Measurements from ENCODE around the gene CRB2.

Gene CRB2

DNA sequence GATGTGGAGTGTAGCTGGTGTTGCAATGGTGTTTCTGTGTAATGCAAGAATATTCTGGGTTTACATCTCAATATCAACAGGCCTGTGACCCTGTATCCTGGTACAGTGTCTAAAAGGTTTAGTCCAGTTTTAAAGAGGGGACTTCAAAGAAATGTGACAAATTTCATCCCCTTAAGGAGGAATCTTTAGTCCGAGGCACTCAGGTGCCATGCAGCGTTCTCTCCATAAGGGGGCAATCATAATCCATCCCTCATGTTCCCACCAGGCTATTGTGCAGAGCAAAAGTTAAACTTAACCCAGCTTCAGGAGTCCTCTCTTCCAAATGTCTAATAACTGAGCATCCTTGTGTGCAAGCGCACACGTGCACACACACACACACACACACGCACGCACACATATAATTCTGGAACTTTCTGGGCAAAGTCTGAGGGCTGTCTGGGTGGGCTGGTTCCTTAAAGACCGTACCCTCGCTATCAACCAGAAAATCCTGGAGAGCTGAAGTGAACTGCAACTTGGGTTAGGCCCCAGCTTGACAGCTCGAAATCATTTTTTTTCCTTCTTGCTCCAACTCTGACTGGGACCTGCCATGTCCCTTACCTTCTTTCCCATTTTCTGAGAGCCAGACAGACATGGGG is 46.0 kb downstream of the CRB2 start:
- TF ChIP-seq RAD21 (IDR thresholded peaks at IDR 0.05; ENCODE audit: low read depth) = peak; percentile 86
- TF ChIP-seq, protein P1, sequence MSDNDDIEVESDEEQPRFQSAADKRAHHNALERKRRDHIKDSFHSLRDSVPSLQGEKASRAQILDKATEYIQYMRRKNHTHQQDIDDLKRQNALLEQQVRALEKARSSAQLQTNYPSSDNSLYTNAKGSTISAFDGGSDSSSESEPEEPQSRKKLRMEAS (IDR thresholded peaks at IDR 0.05) = no peak
- TF ChIP-seq EGR1 (IDR thresholded peaks at IDR 0.05) = no peak
- no peak for TF ChIP-seq CREB1 (IDR thresholded peaks at IDR 0.05; ENCODE audit: low read depth)
- no peak for TF ChIP-seq NFIC (IDR thresholded peaks at IDR 0.05)

DNA sequence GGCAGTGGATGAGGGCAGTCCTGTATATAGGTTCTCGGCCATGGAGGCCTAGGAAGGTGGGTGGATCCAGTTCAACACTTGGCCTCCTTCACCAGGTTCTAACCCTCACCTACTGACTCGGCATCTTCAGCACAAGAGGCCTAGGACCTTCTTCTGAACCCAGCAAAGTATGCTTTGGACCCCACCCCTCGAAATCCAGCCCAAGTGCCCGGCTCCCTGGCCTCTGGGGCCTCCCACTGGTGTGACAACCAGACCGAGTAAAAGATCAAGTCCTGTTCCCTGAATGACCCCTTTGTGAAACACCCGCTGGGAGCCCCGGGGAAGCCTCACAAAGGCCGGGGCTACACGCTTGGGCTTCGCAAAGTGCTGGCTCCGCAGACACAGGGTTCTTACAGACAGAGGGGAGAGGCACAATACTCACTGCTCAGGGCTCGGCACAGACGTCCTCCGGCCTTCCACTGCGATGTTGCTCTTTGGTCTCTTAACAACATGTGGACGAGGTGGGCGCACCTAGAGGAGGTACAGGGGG is 47.0 kb downstream of the CRB2 start:
- TF ChIP-seq FOXM1 (IDR thresholded peaks at IDR 0.05; ENCODE audit: borderline replicate concordance, low read depth) = no peak

DNA sequence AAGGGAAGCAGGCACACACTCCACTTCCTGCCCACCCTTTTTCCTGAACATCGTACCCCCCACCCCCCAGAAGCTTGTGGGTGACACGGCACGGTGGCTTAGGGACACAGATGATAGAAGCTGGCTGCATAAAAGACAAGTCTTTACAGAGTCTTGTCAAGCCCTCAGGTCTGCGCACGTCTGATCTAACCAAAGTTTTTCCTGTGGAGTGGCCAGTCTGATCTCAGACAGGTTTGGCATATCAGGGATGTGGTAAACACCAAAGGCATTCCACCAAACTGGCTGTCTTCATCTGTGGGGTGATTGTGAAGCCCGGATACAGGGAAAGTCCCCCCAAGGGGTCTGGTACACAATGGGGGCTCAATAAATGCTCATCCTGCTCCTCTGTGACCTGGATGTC is 50.0 kb downstream of the CRB2 start:
- TF ChIP-seq TEAD4 (IDR thresholded peaks at IDR 0.05) (no peak), EGR1 (IDR thresholded peaks at IDR 0.05) (no peak), ZBTB7A (IDR thresholded peaks at IDR 0.05; ENCODE audit: low read depth) (no peak), CREB1 (IDR thresholded peaks at IDR 0.05; ENCODE audit: low read depth) (no peak), TCF12 (IDR thresholded peaks at IDR 0.05; ENCODE audit: low read depth) (no peak), TAF1 (IDR thresholded peaks at IDR 0.05; ENCODE audit: low read depth) (no peak), FOXM1 (IDR thresholded peaks at IDR 0.05; ENCODE audit: borderline replicate concordance, low read depth) (no peak)
- TF ChIP-seq, protein P2, sequence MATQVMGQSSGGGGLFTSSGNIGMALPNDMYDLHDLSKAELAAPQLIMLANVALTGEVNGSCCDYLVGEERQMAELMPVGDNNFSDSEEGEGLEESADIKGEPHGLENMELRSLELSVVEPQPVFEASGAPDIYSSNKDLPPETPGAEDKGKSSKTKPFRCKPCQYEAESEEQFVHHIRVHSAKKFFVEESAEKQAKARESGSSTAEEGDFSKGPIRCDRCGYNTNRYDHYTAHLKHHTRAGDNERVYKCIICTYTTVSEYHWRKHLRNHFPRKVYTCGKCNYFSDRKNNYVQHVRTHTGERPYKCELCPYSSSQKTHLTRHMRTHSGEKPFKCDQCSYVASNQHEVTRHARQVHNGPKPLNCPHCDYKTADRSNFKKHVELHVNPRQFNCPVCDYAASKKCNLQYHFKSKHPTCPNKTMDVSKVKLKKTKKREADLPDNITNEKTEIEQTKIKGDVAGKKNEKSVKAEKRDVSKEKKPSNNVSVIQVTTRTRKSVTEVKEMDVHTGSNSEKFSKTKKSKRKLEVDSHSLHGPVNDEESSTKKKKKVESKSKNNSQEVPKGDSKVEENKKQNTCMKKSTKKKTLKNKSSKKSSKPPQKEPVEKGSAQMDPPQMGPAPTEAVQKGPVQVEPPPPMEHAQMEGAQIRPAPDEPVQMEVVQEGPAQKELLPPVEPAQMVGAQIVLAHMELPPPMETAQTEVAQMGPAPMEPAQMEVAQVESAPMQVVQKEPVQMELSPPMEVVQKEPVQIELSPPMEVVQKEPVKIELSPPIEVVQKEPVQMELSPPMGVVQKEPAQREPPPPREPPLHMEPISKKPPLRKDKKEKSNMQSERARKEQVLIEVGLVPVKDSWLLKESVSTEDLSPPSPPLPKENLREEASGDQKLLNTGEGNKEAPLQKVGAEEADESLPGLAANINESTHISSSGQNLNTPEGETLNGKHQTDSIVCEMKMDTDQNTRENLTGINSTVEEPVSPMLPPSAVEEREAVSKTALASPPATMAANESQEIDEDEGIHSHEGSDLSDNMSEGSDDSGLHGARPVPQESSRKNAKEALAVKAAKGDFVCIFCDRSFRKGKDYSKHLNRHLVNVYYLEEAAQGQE (IDR thresholded peaks at IDR 0.05; ENCODE audit: low read depth) = no peak

DNA sequence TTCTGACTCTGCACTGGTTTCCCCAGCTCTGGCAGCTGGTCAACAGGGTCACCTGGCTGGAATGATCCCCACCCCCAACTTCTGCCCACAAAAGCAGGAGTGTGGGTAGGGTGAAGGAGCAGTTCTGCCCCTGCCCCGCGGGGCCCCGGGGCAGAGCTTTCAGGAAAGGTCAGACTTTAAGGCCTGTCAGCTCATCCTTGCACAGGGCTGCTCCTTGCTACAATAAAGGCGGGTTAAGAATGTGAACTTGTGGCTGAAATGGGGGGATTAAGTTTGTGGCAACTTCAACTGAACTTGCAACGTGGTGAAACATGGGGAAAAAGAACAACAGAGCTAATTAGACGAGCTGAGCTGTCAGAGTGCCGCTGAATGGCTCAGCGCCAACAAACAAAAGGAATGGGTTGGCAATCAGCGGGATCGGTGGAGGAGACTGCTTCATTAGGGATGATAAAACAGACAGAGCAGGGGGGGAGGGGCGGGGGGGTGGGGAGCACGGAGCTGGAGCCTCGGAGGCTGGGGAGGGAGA is 50.8 kb downstream of the CRB2 start:
- TF ChIP-seq ZBTB7A (IDR thresholded peaks at IDR 0.05; ENCODE audit: low read depth) (no peak), TCF12 (IDR thresholded peaks at IDR 0.05; ENCODE audit: low read depth) (no peak), RAD21 (IDR thresholded peaks at IDR 0.05; ENCODE audit: low read depth) (no peak), TEAD4 (IDR thresholded peaks at IDR 0.05) (no peak), CREB1 (IDR thresholded peaks at IDR 0.05; ENCODE audit: low read depth) (no peak), FOXM1 (IDR thresholded peaks at IDR 0.05; ENCODE audit: borderline replicate concordance, low read depth) (no peak), CEBPB (IDR thresholded peaks at IDR 0.05) (no peak)

DNA sequence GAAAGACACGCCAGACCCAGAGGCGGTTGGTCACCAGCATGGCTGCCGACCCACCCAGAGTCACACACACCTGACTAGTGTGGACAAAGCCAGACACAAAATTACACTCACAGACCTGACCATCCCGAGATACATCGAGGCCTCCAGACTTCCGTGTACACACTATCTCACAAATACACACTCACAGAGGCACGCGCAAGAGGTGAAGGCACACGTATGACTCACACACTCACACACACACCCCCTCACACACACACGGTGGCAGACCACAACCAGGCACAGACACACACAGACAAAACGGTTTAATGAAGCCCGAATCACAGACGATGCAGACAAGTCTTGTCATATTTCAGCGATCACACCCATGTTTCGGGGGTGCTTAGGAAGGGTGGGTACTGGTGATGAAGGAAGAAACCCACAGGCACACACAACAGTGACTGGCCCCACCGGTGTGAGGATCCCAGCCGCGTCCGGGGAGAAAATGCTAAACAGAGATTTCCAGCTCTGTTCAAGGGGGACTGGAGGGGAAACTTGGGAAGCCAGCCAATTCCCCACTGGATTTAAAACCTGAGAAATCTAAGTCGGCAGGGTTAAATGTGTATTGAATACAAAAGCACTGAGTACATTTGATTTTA is 51.3 kb downstream of the CRB2 start:
- no peak for TF ChIP-seq CREB1 (IDR thresholded peaks at IDR 0.05; ENCODE audit: low read depth)
- no peak for TF ChIP-seq CEBPB (IDR thresholded peaks at IDR 0.05)
- TF ChIP-seq TEAD4 (IDR thresholded peaks at IDR 0.05) = no peak
- TF ChIP-seq, protein P2 (IDR thresholded peaks at IDR 0.05; ENCODE audit: low read depth) = no peak
- no peak for TF ChIP-seq EP300 (IDR thresholded peaks at IDR 0.05; ENCODE audit: borderline replicate concordance)
- no peak for TF ChIP-seq RAD21 (IDR thresholded peaks at IDR 0.05; ENCODE audit: low read depth)
- TF ChIP-seq FOXM1 (IDR thresholded peaks at IDR 0.05; ENCODE audit: borderline replicate concordance, low read depth) = no peak
- no peak for TF ChIP-seq EGR1 (IDR thresholded peaks at IDR 0.05)
- no peak for TF ChIP-seq YY1 (IDR thresholded peaks at IDR 0.05; ENCODE audit: low read depth)
- TF ChIP-seq TAF1 (IDR thresholded peaks at IDR 0.05; ENCODE audit: low read depth) = no peak
- no peak for TF ChIP-seq NFIC (IDR thresholded peaks at IDR 0.05)
- no peak for TF ChIP-seq TCF12 (IDR thresholded peaks at IDR 0.05; ENCODE audit: low read depth)
- TF ChIP-seq ZBTB7A (IDR thresholded peaks at IDR 0.05; ENCODE audit: low read depth) = no peak
- TF ChIP-seq, protein P3, sequence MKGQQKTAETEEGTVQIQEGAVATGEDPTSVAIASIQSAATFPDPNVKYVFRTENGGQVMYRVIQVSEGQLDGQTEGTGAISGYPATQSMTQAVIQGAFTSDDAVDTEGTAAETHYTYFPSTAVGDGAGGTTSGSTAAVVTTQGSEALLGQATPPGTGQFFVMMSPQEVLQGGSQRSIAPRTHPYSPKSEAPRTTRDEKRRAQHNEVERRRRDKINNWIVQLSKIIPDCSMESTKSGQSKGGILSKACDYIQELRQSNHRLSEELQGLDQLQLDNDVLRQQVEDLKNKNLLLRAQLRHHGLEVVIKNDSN (IDR thresholded peaks at IDR 0.05) = no peak

DNA sequence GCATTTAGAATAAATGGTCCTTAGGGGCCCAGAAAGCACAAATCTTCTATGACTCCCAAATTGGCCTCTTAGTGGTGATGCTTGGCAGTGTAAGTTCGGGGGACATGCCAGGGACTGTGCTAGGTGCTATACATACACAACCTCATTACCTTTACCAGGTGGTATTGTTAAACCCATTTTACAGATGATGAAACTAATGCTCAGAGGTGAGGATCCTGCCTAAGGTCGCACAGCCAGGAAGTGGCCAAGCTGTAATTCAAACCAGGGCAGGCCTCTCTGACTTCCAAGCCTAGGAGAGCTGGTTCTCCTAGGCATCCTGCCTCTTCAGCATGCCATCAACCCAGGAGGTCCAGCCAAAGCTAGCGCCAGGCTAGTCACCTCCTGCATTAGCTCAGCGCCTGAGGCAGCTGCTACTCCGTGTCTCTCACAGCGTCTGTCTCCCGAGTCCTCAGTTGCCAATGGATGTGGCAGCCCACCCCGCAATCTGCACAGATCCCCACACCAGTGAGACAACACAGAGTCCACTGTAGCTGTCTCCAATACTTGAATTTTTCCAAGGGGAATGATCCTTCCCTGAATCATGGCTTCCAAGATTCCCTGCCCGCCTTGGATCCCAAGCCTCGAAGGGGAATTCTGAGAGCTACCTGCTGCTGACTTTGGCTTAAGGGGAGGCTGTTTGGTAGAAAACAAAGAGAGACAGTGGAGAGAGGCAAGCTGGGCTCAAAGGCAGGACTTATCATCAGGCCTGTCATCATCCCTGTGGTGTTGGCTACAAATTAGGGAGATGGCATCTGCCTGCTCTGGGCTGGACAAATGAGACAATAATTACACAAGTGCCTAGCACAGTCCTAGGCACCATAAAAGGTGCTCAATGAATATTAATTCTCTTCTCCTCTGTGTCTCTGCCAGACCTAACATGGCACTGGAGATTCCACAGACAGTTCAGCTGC is 52.6 kb downstream of the CRB2 start:
- no peak for TF ChIP-seq NFIC (IDR thresholded peaks at IDR 0.05)
- no peak for TF ChIP-seq TAF1 (IDR thresholded peaks at IDR 0.05; ENCODE audit: low read depth)
- TF ChIP-seq CEBPB (IDR thresholded peaks at IDR 0.05) = no peak
- TF ChIP-seq, protein P1 (IDR thresholded peaks at IDR 0.05) = no peak
- TF ChIP-seq, protein P3 (IDR thresholded peaks at IDR 0.05) = no peak
- no peak for TF ChIP-seq YY1 (IDR thresholded peaks at IDR 0.05; ENCODE audit: low read depth)
- no peak for TF ChIP-seq TEAD4 (IDR thresholded peaks at IDR 0.05)
- TF ChIP-seq RAD21 (IDR thresholded peaks at IDR 0.05; ENCODE audit: low read depth) = no peak
- no peak for TF ChIP-seq ZBTB7A (IDR thresholded peaks at IDR 0.05; ENCODE audit: low read depth)
- no peak for TF ChIP-seq EGR1 (IDR thresholded peaks at IDR 0.05)
- no peak for TF ChIP-seq EP300 (IDR thresholded peaks at IDR 0.05; ENCODE audit: borderline replicate concordance)
- TF ChIP-seq FOXM1 (IDR thresholded peaks at IDR 0.05; ENCODE audit: borderline replicate concordance, low read depth) = no peak
- no peak for TF ChIP-seq CREB1 (IDR thresholded peaks at IDR 0.05; ENCODE audit: low read depth)
- no peak for TF ChIP-seq TCF12 (IDR thresholded peaks at IDR 0.05; ENCODE audit: low read depth)
